GM21825 (cell line): ENCODE results near the gene CMIP.
"Not testable (repeated sequence)": the region's sequence is repeated elsewhere in the genome, so short reads cannot be mapped to it uniquely, and the experiment has no call there.

Source experiments
- ATAC-seq: cut with Tn5 transposase; IDR thresholded peaks from one replicate; pipeline ENCODE4 v1.9.1; 2021; ENCODE audit warnings: mild to moderate bottlenecking, moderate library complexity; ENCODE audit not compliant: unreplicated experiment

Gene CMIP

DNA sequence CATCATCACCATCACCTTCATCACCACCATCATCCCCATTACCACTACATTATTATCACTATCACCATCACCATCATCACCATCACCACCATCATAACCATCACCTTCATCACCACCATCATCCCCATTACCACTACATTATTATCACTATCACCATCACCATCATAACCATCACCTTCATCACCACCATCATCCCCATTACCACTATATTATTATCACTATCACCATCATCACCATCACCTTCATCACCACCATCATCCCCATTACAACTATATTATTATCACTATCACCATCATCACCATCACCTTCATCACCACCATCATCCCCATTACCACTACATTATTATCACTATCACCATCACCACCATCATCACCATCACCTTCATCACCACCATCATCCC is 132.7 kb downstream of the CMIP start:
- ATAC-seq: not testable (repeated sequence)

- no peak for ATAC-seq
Observed at GRCh38 chr16:81578076-81578475, 133.5 kb downstream of the CMIP start.

DNA sequence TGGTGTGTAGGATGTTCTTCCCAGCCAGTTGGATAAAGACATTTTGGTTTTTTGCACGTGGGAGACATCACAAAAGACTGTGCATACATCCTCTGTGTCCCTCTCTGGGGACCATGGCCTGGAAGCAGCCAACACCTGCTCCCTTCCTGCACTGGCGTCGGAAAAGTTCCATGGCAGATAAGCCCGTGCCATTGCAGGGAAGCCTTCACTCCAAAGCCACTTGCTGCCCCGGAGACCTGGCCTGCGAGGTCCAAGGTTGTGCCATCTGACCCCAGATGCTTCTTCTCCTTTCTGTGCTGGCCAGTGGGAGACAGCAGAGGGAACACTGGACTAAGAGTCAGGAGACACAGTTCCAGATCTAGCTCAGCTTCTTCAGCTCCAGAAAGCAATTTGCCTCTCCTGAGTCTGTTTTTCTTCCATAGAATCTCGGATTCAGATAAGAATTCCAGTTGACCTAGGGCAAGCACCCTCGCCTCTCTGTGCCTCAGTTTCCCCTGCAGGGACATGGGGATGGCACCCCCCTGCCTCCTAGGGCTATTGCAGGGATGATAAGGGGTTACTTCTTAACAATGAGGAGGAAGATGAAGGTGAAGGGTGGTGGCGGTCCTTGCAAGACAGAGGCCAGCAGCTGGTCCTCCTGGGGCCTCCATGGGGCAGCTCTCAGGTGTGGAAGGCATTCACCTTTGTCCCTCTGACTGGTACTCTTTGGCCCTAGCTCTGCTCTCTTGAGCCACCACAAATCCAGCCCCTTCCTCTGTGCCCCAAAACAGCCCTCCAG is 134.2 kb downstream of the CMIP start:
- no peak for ATAC-seq

DNA sequence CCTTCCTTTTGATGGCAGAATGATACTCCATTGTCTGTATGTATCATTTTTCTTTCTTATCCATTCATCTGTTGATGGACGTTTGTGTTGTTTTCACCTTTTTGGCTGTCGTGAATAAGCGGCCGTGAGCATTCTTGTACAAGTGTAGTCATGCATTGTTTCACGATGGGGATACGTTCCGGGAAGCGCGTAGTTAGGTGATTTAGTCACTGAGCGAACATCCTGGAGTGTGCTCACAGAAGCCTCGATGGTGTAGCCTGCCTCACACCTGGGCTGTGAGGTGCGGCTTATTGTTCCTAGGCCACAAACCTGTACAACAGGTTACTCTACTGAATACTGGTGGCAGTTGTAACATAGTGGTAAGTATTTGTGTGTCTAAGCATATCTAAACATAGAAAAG is 136.5 kb downstream of the CMIP start:
- no peak for ATAC-seq

- no peak for ATAC-seq
Observed at GRCh38 chr16:81582655-81583441, 138.2 kb downstream of the CMIP start.

DNA sequence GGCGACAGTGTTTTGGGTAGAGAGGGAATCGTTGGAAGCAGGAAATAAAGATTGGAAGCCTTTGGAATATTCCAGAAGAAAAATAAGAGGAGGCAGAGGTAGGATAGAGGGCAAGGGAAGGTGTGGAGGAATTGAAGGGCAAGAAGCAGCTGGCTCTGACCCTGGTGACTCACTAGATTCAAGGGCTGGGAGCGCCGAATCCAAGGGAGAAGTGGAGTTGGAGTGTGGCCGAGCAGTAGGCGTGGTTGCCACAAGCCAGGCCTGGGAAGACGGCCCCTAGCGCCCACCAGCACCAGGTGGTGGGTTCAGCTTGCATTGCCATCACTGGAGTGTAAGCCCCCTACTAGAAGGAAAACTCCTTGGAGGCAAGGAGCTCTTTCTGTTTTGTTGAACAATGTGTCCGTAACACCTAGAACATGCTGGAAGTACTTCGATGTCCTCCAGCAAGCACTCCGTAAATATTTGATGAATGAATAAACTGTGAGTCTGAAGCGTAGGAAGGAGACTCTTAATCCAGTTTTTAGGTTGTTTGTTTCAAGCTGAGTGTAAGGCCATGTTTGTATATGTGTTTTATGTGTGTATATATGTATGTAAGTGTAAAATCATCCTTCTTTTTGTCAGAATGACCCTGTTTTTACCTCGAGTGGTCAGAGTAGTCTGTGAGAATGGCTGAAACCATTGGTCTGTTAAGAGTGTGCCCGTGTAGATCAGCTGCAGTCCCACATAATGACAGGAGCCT is 139.5 kb downstream of the CMIP start:
- no peak for ATAC-seq

GRCh38 chr16:81585785-81586184 is 141.2 kb downstream of the CMIP start:
- ATAC-seq: no peak

GRCh38 chr16:81586417-81586816 is 141.8 kb downstream of the CMIP start:
- ATAC-seq: no peak

DNA sequence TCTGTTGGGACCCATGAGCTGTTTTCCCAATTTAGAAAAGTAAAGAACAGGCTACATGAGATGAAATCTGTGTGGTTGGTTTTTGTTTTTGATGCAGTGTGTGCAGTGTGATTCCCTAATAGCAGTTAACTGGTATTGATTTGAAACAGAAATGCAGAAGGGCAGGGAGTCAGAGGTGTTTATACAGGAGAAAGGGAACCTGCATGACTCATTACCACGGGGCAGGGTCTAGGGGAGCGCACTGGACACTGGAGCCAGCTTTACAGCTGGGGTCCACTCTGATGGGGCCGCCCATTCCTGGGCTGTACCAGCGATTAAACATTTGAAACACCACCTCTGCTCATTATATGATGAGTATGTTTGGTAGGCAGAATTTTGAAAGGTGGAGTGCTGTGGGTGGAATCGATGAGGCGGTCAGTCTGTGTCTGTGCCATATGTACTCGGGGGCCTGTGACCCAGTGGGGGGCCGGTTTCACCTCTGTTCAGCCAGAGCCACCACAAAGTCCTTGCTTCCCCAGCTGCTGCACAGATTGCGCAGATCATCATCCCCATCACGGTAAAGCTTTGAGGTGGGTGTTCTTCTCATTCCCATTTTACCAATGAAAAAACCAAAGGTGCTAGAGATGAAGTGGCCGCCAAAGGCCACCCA is 142.5 kb downstream of the CMIP start:
- no peak for ATAC-seq

DNA sequence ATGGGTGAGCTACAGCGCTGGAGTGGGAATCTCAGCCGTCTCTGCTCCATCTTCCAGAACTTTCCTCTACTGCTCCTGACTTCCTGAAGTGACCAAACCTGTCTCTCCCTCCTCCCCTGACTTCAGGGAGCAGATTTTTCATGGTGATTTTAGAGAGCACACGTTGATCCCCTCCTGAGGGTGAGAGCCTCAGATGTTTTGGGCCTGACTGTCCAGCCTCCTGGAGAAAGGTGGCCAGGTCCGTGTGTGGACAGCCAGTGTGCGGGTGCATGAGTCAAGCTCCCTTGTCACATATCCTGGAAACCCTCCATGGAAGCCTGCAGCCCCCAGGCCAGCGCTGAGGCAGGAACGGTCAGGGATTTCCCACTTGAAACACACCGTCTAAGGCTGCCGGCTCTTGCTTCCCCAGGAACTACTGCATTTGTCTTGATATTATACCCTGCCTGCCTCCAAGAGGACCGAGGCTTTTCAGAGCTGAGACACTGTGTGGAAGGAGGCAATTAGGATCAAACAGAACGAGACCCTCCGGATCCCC is 143.1 kb downstream of the CMIP start:
- no peak for ATAC-seq

GRCh38 chr16:81588326-81589081 is 143.9 kb downstream of the CMIP start:
- no peak for ATAC-seq

DNA sequence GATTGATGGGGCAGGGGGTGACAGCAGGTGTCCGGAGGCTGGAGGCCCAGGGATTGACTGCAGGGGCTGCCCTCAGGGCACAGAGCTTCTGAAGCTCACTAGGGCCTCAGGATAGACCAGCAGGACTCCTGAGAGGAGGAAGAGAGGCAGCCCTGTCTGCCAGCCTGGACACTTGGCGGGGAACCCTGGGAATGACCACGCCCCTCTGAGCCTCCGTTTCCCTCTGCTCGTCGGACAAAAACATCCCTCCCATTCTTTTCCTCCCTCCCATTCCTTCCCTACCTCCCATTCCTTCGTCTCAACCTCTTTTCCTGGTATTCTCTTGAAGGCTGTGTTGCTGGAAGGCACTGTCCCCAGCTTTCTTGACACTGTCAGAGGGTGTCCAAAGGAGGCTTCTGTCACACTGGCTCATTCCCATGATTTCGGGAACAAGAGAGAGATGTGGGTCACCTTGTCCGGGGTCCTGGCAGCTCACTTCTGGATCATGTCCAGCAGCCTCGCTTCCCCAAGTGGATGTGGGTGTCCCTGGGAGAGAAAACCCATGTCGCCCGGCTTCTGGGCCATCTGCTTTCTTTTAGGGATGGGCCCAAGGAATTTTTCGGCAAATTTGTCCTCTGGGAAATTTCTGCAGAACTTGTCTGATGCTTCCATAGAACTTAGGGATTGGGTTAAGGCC is 145.5 kb downstream of the CMIP start:
- no peak for ATAC-seq

DNA sequence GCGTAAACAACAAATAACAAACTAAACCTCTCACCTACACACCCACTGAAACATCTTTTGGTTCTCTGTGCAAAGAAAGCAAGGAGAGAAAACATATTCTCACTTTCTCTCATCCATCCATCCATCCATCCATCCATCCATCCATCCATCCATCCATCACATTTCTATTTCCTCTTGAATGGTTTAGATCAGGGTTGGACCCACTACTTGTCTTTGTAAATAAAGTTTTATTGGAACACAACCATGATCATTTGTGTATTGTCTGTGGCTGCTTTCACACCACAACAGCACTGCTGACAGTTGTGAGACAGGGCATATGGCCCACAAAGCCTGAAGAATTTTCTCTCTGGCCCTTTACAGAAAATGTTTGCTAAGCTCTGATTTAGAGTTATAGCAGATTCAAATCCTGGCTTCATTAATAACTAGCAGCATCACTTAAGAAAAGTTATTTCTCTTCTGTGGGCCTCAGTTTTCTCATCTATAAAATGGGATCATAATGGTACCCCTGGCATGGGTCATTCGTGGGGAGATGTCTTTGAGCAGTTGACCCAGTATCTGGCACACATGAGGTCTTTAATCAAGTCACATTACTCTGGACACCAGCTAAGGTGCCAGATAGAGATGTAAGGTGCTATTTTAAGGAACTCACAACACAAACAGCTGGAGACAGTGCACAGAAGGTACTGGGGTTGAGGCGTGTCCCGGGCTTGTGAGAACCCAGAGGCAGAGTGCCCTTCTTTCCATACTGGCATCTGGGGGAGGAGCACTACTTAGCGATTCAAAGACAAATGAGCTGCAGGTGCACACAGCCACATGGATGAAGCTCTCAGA is 146.3 kb downstream of the CMIP start:
- ATAC-seq: no peak

GRCh38 chr16:81591545-81591870 is 146.9 kb downstream of the CMIP start:
- no peak for ATAC-seq

DNA sequence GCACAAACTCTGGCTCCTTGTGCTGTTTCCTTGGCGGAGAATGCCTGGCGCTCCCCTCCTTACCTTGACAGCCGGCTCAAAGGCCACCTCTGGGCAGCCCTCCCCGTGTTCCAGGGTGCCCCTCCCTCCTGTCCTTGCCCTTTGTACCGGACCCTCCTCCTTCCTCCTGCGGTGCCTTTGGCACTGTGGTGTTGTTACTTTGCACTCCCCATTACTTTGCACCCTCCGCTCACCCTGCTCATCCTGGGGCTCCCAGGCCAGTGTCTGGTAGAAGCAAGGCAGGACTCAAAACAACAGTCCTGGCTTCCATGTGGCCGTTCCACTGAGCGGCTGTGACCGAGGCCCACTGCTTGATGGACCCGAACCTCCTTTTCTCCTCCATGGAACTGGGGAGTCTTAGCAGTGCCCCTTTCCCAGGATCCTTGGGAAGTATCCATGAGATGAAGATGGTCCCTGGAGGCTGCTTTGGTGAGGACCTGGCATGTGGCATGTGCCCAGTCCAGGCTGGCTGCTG is 147.8 kb downstream of the CMIP start:
- no peak for ATAC-seq

DNA sequence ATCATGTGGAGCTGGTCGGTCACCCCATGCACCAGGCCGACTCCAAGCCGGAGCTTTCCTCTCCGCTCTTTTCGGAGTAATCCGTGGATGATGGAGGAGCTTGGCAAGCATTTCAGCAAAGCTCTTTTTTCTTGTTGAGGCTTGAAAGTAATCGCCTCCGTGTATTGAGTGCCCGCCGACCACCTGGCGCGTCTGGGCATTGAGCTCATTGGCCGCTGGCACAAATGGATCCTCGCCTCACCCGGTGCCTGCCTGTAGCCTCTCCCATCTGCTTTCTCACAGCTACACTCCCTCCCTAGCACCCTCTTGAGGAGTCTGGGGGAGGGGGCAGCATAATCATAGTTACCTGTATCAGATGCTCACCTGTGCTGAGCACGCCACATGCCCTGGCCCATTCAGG is 148.9 kb downstream of the CMIP start:
- no peak for ATAC-seq

GRCh38 chr16:81595629-81596292 is 151.2 kb downstream of the CMIP start:
- ATAC-seq: no peak

GRCh38 chr16:81597079-81597658 is 152.6 kb downstream of the CMIP start:
- ATAC-seq: no peak
